SK-N-MC (cell line): ENCODE measurements around the gene AXIN1.
"Not testable (repeated sequence)": the region's sequence is repeated elsewhere in the genome, so short reads cannot be mapped to it uniquely, and the experiment has no call there.

ENCODE experiments used
- DNase-seq: peaks from one replicate; pipeline ENCODE4 v3.0.0-alpha.2; 2011; ENCODE audit warnings: low read depth, low spot score
- H3K27ac ChIP-seq: fragments of 200-600 bp; sonication (generic); 2 replicates; pipeline ENCODE4 v1.5.1; 2016; ENCODE audit warnings: mixed run types
- H3K36me3 ChIP-seq: fragments of 200-600 bp; sonication (generic); 2 replicates; pipeline ENCODE4 v1.6.1; 2017; ENCODE audit warnings: antibody characterized with exemption, low read length, mixed read lengths; ENCODE audit not compliant: insufficient read depth
- H3K4me3 ChIP-seq: fragments of 200-600 bp; sonication (generic); 2 replicates; pipeline ENCODE4 v1.5.1; 2016
- H3K9ac ChIP-seq: fragments of 200-600 bp; sonication (generic); 2 replicates; pipeline ENCODE4 v1.8.0; 2017; ENCODE audit warnings: mixed run types, mixed read lengths; ENCODE audit not compliant: insufficient read length
- H3K9me3 ChIP-seq: fragments of 200-600 bp; sonication (generic); 2 replicates; pipeline ENCODE4 v1.6.1; 2017; ENCODE audit warnings: low read depth, mild to moderate bottlenecking, antibody characterized with exemption, low read length, moderate library complexity, mixed read lengths
- EZH2 ChIP-seq: fragments of 200-600 bp; sonication (generic); IDR thresholded peaks from one replicate; pipeline ENCODE4 v1.6.1; 2017; ENCODE audit warnings: antibody characterized with exemption
- FOXP2 ChIP-seq: optimal IDR thresholded peaks from 2 replicates; pipeline ENCODE3; 2011; ENCODE audit warnings: mild to moderate bottlenecking, moderate library complexity; ENCODE audit not compliant: insufficient read depth; ENCODE audit errors: extremely low read length, control extremely low read depth
- POLR2AphosphoS5 ChIP-seq: IDR thresholded peaks from 2 replicates; pipeline ENCODE4 v1.6.1; 2012; ENCODE audit warnings: mild to moderate bottlenecking, low read depth, low read length, borderline replicate concordance

AXIN1 gene

DNA sequence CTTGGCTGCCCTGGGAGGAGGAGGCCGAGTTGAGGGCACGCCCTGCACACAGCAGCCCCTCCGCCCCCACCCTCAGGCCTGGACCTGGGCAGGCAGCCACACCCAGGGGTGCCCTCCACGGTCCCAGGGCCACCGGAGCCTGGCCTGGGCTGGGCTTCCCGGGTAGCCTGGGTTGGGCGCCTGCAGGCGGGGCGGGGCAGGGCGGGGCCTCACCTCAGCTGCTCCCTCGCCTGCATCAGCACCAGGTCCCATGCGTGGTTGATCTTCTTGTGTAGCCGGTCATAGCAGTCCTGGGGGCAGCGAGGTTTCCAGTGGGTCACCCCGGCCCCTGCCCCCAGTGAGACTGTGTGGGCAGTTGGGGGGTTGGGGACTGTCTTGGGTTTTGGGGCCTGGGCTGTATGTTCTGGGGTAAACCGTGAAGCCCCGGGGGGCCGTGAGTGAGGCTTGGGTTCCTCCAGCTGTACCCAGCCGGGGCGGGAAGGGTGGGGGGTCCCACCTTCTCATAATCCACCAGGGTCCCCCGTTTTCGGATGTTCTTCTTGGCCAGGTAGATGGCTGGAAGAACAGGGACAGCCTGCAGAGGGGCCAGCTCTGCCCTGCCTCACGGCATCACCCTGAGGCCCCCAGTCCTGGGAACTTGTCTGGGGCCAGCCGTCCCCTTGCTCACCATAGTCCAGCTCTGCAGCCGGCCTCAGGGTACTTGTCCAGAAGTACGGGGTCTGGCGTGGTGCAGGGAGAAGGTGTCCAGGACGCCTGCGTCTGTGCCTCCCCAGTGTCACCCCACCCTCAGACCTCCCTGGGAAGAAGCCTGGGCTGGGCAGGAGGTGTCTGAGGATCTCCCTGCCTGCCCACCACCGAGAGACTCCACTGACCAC, 78.7 kb downstream of the AXIN1 start:
- no peak for DNase-seq
- H3K4me3 ChIP-seq = no peak overlapping the region
- no peaks in the 10 kb centered on the region for H3K36me3 ChIP-seq
- H3K9me3 ChIP-seq = no peaks in the 10 kb centered on the region
- no peak overlapping the region for H3K9ac ChIP-seq
- H3K27ac ChIP-seq = no peak overlapping the region
- TF ChIP-seq POLR2AphosphoS5 (no peak), FOXP2 (no peak), EZH2 (no peak)

DNA sequence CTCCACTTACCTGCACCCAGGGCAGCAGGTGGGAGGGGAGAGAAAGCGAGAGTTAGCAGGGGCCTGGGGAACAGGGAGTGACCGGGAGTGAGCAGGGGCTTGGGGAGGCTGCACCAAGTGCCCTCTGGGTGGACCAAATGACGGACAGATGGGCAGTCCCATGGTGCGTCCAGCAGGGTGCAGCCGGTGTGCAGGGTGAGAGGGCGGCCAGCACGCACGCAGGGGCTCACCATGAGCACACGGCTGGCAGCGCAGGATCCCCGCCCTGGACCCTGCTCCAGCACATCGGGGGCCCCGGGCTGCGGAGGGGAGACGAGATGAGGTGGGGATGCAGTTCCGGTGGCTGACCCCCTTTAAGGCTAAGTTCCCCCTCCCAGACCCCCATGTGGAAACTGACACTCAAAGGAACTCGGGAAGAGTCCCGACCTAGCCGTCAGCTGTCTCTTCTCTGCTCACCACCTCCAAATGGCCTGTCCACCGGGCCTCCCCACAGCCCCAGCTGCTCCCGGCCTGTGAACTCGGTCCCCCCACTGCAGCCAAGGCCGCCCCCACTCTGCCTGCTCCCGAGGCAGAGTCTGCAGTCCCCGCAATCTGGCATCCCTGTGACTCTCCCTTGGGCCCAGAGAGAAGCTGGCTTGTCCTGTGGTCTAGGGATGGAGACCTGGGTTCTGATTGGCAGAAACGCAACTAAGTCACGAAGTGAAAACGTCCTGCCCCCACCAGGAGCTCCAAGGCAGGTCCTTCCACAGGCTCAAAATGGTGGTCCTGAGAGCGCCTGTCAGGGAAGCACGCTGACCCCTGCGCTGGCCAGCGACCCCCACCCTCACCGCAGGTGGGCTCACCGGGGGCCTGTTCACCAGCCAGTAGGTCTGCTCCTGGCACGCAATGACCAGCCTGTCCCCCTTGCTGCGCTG, 79.6 kb downstream of the AXIN1 start:
- DNase-seq = no peak
- Histone ChIP-seq H3K9me3 (no peaks in the 10 kb centered on the region), H3K36me3 (no peaks in the 10 kb centered on the region), H3K9ac (no peak overlapping the region), H3K4me3 (no peak overlapping the region), H3K27ac (no peak overlapping the region)
- TF ChIP-seq FOXP2 = no peak
- no peak for TF ChIP-seq POLR2AphosphoS5

DNA sequence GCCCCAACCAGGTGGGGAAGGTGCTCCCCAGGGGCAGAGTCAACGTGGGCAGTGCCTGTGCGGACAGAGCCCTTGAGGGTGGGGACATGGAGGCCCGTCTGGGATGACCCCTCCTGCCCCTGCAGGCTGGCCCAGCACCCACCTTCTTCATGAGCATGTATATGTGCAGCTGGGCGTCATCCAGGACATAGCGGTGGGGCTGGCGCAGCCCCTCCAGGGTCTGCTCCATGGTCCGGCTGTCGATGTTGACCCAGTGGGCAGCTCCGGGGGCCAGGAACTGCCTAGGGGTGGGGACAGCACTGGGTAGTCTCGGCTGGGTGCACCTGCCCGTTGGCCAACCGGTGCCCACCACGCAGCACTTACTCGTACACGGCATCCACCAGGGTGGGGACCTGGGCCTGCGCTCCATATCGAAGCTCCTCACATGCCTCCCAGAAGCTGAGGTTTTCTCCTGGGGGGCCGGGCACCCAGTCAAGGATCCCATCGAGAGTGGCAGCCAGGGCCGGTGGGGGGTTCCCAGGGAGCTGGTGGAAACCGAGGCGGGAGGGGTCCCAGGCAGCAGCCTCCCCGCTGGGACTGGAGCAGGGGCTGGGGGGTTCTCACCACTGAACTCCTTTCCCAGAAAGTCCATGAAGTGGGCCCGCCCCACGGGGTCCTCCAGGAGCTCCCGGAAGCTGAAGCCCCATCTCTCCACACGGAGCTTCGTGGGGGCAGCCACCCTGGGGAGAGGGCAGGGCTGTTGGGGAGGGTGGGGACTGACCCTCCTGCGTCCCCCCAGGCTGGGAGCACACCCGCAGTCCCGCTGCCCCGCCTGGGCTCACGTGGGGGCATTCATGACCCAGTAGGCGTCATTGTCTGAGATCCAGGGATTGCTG, 81.9 kb downstream of the AXIN1 start:
- Histone ChIP-seq H3K27ac (no peak overlapping the region), H3K4me3 (no peak overlapping the region), H3K36me3 (no peaks in the 10 kb centered on the region), H3K9ac (no peak overlapping the region), H3K9me3 (no peaks in the 10 kb centered on the region)
- TF ChIP-seq EZH2 = no peak
- TF ChIP-seq POLR2AphosphoS5 = no peak
- no peak for TF ChIP-seq FOXP2
- no peak for DNase-seq

DNA sequence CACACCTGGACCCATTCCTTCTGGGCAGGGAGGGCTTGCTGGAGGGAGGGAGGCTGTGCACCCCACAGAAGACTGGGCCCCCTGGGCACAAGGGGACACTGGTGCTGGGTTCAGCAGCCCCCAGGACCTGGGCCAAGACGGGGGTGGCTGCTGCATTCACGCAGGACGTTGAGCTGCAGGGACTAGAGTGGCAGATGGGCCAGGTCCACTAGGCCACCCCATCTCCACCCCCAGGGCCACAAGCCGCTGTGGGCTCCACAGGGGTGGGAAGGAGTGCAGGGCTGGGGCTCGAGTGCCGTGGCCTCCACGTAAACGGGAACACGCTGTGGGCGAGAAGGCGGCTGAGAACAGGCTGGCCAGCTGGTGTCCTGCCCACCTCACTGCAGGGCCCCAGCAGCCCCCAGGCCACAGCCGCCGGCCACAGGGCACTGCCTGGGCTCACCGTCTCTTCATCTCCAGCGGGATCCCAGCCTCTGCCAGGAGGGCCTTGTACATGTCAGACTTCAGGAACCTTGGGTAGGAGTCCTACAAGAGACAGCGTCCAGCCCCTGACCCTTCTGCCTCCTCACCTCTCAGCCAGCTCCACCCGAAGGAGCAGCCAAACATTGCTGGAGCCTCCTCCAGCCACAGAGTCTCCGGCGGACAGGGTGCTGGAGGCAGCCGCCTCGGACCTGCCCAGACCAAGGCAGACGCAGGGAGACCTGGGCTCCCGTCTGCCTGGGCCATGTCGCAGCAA, 83.3 kb downstream of the AXIN1 start:
- Histone ChIP-seq H3K9me3 (no peaks in the 10 kb centered on the region), H3K9ac (no peak overlapping the region), H3K27ac (no peak overlapping the region), H3K4me3 (no peak overlapping the region), H3K36me3 (no peaks in the 10 kb centered on the region)
- no peak for DNase-seq
- TF ChIP-seq EZH2 (no peak), POLR2AphosphoS5 (no peak), FOXP2 (no peak)

DNA sequence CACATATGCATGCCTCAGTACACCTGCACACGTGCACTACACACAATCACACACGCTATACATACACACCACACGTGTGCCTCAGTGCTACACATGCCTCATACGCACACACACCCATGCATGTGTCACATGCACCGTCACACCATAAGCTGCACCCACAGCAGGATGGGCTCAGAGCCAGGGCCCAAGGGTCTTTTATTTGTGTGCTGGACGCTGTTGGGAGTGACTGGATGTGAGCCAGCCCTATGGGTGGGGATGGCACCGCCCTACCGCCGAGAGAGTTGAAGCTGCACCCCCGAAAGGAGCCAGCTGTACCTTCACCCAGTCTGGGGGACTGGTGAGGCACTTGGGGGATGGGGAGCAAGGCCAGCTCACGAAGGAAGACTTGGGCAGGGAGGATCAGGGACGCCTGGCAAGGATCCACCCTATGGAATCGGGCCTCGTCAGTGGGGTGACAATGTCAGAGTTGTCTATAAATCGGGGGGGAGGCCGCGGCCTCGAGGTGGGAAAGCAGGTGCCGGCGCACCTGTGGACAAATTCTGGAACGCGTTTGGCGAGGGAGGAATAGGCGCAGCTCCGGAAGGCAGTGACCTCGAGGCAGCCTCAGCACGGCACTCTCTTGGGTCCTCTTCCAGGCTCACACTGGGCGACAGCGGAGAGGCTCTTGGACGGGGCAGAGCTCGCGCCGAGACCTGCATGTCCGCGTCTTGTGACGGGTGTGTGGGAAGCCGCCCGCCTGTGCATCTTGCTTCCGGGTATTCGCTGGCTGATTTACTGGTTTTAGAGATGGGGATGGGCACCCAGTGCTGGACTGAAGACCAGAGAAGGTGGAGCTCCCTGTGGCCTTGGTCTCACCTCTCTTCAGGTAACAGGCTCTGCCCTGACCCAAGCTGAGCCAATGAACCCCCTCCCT, 84.1 kb downstream of the AXIN1 start:
- no peak for DNase-seq
- H3K4me3 ChIP-seq = no peak overlapping the region
- no peaks in the 10 kb centered on the region for H3K36me3 ChIP-seq
- H3K27ac ChIP-seq = no peak overlapping the region
- H3K9ac ChIP-seq = no peak overlapping the region
- no peak for TF ChIP-seq POLR2AphosphoS5
- no peak for TF ChIP-seq EZH2
- TF ChIP-seq FOXP2 = no peak
- no peaks in the 10 kb centered on the region for H3K9me3 ChIP-seq

DNA sequence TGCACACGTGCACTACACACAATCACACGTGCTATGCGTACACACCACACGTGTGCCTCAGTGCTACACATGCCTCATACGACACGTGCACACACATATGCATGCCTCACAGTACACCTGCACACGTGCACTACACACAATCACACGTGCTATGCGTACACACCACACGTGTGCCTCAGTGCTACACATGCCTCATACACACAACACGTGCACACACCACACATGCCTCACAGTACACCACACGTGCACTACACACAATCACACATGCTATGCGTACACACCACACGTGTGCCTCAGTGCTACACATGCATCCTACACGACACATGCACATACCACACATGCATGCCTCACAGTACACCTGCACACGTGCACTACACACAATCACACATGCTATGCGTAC, 85.0 kb downstream of the AXIN1 start:
- H3K9me3 ChIP-seq, H3K9ac ChIP-seq, H3K4me3 ChIP-seq, H3K36me3 ChIP-seq, DNase-seq, H3K27ac ChIP-seq: not testable (repeated sequence)
